Activated CD4-positive, alpha-beta T cell treated with anti-CD3 and anti-CD28 coated beads, Interleukin-2, amount 10 ng/mL, durations not matched to agents 24 days and 14 days (primary cell): ENCODE measurements around the gene SH2D3A. TPM values are rescaled to one million over a fixed set of nuclear protein-coding genes. Genes with fewer than 3 reads are reported as not detected.

ENCODE experiments used
- total RNA-seq: library from RNA; stranded (reverse); gene quantifications from 2 replicates; pipeline ENCODE4 v1.2.3, GENCODE V29; 2022

The SH2D3A gene
- total RNA-seq, 1 donor from 2014 or later: 11.0 TPM

Other genes starting within 250 kb of the SH2D3A start
- gene TNFSF9, start 236.4 kb downstream of the SH2D3A start, total RNA-seq: 6.1 and 6.4 TPM in 2 replicates
- 46.8 and 47.4 TPM in 2 replicates for gene CD70, start 176.3 kb downstream of the SH2D3A start, total RNA-seq
- 172 and 173 TPM in 2 replicates for gene TNFSF14, start 97.3 kb downstream of the SH2D3A start, total RNA-seq
- 4.8 and 5.3 TPM in 2 replicates for gene C3, start 46.8 kb downstream of the SH2D3A start, total RNA-seq
- 97.7 and 107 TPM in 2 replicates for gene GPR108, start 29.9 kb downstream of the SH2D3A start, total RNA-seq
- gene TRIP10, start 27.8 kb downstream of the SH2D3A start, total RNA-seq: 66.3 and 67.7 TPM in 2 replicates
- gene VAV1, start 5.3 kb upstream of the SH2D3A start, total RNA-seq: 75.3 and 78.9 TPM in 2 replicates
- 3.8 and 4.3 TPM in 2 replicates for gene ADGRE1, start 120.1 kb upstream of the SH2D3A start, total RNA-seq